GM21529 (cell line): Measurements from ENCODE around the gene RSPH1.

ENCODE experiments used
- ATAC-seq: cut with Tn5 transposase; IDR thresholded peaks from one replicate; pipeline ENCODE4 v1.9.1; 2021; ENCODE audit not compliant: unreplicated experiment

The RSPH1 gene

GRCh38 chr21:42513985-42514882 is 18.2 kb upstream of the RSPH1 start:
- ATAC-seq = peak; percentile 60

DNA sequence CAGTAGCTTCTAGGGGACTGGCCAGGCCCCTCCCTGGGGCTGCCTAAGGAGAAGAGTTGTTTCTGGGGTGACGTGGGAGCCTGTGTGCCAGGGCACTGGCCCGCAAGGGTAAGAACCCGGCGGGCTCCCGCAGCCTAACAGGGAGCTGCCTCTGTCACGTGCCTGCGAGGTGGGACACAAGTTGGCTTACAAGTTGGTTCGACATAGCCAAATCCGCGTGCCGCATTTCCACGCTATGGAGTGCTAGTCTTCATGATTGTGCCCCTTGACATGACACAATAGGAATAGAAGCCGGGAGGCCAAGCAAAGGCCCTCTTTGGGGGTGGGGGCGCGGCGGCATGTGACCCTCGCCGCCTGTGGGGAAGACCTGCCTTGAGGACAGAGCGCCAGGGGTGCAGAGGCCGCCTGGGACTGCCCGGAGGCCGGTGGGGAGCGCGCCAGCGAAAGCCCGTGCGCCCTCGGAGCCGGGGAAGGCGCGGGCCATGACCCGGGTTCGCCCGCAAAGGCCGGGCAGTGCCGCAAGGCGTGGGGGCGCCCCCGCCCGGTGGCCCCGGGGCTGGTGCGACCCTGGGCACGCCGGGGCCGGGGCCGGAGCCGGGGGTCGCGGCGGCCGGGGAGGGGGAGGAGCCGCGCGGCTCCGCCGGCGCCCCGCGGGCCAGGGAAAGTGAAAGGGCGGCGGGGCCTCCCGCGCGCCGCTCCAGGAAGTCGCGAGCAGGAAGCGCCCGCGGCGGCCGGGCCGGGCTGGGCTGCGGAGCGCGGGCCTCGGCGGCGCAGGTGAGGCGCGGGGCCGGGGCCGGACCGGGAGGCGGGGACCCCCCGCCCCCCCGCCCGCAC is 17.3 kb upstream of the RSPH1 start, which contains the start of gene SLC37A1:
Gene SLC37A1, plus strand, starts transcription at position 702 of the 834 bp plus-strand sequence. CDS start 4,603 bp downstream, outside the sequence.
- ATAC-seq = peak; percentile 47

DNA sequence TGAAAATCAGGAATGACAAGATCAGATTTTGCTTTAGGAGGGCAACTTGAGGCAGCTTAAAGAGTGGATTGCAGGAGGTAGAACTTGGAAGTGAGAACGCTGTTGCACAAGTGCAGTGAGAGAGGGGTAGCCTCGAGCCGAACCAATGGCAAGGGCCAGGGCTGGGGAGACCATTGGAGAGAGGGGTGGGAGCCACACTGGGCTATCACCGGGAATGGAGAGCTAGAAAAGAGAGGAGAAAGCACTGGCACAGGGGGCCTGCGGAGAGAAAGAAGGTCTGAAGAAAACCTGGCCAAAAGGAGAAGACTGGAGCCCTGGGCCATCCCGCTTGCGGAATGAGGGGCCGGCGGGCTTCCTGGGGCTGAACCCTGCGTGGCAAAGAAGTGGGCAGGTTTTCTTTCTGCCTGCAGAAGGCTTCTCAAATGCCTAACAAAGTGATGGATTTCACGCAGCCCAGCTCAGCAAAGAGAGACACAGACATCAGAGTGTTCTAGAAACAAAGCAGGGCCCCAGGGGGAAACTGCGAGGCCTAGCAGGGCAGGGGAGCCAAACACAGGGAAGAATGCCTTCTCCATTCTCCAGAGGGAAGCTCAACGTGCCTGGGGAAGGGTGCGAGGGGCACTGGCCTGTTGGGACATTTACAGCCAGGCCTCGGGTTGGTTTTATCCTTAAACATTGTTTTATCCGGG is 16.5 kb upstream of the RSPH1 start:
- no peak for ATAC-seq

DNA sequence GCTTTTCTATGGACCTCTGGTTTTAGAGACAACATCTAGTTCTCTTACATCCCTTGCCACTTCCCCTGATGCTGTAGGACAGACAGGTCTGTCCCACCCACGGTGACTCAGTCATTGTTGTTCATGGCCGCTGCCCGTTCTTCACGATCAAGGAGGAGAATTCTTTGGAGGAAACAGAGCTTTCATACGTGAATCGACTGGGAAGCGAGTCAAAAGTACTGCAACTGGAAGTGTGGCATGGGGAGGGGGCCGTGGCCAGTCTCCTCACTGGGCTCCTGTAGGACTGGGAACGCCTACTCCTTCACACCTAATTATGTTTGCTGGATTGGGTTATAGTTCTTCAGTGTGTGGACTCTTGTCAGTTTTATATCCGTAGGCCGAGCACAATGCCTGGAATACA is 13.2 kb upstream of the RSPH1 start:
- ATAC-seq = no peak

DNA sequence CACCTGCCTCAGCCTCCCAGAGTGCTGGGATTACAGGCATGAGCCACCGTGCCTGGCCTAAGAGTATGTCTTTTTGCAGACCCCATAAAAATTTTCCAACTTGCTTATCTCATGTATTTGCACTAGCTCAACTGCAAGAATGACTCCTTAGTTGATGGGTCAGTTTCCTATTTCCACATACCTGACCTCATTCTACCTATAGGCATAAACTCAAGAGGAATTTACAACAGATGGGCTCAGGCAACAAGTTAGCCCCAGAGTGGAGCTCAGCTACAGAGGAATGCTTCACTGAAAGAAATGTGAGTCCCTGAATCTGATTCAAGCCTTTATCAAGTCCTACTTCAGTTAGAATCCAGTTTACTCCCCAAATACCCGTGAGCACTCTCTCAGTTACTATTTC is 12.3 kb upstream of the RSPH1 start:
- no peak for ATAC-seq

DNA sequence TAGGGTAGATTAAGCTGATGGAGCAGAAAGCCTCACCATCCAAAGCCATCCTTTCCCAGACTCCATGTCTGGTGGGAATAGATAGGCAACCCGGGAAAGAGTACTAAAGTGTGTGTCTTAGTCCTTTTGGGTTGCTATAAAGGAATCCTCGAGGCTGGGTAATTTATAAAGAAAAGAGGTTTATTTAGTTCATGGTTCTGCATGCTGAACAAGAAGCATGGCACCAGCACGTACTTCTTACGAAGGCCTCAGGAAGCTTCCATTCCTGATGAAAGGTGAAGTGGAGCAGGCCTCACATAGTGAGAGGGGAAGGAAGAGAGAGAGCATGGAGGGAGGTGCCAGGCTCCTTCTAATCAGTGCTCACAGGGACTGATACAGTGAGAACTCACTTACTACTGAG is 11.4 kb upstream of the RSPH1 start:
- ATAC-seq = no peak

GRCh38 chr21:42505090-42505726 is 9.2 kb upstream of the RSPH1 start:
- peak; percentile 92 for ATAC-seq

GRCh38 chr21:42503711-42504110 is 7.7 kb upstream of the RSPH1 start:
- no peak for ATAC-seq

- no peak for ATAC-seq
These were observed 4.7 kb upstream of the RSPH1 start for GRCh38 chr21:42500736-42501135.

DNA sequence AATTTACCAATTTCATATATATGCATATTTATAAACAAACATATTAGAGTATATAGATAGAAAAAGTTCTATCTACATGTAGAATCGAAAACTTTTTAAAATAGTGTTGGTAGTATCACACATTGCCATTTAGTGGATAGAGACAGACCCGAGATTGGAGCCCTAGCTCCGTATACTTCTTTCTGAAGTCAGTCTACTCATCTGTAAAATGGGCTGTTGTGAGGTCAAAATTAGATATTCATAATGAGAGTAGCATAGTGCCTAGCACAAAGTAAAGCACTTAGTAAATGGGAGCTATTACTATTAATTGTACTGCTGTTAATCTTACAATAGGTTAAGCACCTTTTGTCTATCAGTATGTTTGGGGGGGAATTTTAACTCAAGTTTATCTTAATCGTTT is 4.2 kb upstream of the RSPH1 start:
- ATAC-seq = no peak

DNA sequence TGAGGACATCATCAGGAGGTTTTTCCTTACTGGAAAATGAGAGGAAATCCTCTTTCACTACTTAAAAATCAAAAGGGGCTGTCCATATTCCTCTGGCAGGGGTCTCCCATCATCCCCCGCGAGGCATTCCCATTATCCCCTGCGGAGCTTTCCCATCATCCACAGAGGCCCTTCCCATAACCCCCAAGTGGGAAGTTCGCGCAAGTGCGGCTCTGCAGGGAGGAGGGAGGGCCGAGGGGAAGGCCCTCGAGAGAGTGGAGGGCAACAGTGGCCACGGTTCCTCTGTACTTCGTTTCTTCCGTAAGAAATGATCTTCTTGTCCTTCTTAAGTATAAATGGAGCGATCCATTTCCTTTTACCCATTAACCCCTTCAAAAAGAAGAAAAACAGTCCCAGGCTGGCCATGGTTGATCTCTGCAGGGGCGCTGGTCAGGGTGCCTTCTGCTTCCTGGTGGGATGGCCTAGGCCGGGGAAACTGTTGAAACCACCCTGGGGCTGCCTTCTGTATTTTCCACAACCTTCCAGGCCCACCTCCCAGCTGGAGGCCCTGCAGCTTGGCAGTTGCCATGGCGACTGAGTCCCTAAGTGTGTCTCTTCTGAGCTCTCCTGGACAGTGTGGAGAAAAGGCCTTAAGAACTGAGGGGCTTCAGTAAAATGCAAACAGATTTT is 3.6 kb upstream of the RSPH1 start:
- no peak for ATAC-seq

- ATAC-seq = no peak
These were observed 2.0 kb upstream of the RSPH1 start for GRCh38 chr21:42498012-42498411.

DNA sequence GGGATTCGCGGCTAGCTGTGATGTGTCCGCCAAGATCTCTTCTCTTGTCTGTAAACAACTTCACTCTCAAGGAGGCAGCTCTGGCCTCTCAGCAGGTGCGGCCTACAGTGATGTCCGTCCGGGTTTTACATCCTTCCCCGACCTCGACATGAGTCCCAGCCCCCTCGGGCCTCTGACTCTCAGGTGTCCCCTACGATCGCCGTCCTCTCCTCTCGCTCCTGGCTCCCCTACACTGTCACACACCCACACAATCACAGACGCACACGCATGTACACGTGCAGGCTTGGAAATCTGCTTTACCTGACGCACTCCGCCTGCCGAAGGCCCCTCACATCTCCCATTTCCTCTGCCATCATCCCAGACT is 797 bp upstream of the RSPH1 start:
- ATAC-seq = no peak

DNA sequence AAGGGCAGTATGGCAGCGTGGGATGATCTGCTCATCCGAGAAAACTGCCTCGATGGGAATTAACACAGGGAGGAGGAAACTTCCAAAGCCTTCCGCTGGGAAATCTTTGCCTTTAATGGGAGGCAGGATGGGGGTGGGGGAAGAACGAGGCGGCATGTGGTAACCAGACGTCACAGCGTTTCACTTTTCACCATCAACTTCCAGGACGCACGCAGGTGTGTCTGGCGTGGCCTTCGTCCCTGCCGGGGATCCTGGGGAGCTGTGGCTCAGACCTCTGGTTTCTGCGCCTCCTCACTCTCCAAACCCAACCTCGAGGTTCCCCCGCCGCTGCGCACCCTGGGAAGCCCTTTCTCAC is 282 bp downstream of the RSPH1 start:
- ATAC-seq = peak; percentile 11

DNA sequence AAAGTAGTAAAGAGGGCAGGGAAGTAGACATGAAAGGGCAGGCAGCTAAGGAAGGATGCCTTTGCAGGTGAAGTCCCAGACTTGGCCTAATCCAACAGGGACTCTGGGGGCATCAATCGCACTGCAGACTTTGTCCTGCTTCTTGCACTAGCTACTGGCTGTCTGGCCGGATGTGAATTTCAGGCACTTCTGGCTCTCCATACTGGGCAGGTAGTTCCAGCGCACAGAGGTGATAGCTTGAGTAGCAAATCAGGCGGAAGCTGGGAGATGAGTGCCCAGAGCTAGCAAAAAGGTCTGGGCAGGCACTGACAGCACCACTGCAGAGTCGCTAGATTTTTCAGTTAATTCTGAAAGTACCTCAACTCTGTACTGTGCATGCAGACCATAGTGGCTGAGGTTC is 997 bp downstream of the RSPH1 start:
- no peak for ATAC-seq

DNA sequence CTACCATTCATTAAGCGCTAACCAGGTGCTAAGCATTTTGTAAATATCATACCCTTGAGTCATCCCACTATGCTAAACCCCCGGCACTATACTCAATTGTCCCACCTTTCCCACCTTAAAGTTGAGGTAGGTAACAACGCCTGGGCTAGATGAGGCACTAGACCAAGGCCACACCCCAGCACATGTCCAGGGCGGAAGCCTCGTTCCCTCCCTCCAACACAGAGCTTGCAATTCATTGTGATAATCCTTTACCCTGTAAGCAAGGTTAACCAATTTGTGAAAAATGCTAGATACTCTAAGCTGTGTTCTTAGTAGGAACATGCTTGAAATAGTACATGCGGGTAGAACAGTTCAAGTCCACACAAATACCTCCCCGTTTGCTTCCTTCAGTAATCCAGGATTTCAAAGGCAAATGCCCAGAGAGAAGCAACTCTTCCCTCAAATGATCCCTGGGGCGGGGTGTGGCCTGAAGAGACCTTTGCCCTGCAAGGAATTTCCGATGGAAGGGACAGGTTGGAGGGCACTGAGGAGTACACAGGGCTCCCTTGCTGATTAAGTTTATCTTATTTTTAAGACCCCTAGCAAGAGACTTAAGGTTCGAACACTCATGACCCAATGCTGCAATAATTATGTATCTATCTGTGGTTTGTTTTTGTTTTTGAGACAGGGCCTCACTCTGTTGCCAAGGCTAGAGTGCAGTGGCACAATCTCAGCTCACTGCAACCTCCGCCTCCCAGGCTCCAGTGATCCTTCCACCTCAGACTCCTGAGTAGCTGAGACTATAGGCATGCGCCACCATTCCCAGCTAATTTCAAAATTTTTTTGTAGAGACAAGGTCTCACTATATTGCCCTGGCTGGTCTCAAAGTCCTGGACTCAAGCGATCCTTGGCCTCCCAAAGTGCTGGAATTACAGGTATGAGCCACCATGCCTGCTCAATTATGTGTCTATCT is 2.6 kb downstream of the RSPH1 start:
- no peak for ATAC-seq

DNA sequence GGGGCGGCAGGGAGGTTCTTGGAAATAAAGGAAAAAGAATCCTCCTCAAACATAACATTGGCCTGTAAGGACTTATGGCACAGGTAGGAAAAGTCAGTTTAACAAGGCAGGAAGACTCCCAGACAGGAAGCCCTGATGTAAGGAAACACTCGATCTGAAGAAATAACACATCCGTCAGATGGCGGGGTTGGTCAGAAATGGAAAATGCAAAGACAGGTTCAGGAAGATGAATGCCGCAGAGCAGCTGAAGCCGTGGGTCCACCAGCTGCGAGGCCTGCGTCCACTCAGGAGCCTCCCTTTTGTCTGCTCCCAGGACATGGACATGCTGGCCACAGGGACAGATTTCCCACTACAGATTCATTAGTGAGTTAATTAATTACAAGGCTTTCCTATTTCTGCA is 3.8 kb downstream of the RSPH1 start:
- no peak for ATAC-seq

- no peak for ATAC-seq
These were observed 4.7 kb downstream of the RSPH1 start for GRCh38 chr21:42491328-42491727.

GRCh38 chr21:42490720-42491119 is 5.3 kb downstream of the RSPH1 start:
- ATAC-seq = no peak
